HG03469 (cell line): ENCODE data around the gene OTOP1.
"Not testable (repeated sequence)": the region's sequence is repeated elsewhere in the genome, so short reads cannot be mapped to it uniquely, and the experiment has no call there.

Source experiments
- ATAC-seq: cut with Tn5 transposase; IDR thresholded peaks from one replicate; pipeline ENCODE4 v1.9.1; 2021; ENCODE audit warnings: mild to moderate bottlenecking, moderate library complexity, moderate number of reproducible peaks; ENCODE audit not compliant: unreplicated experiment

OTOP1 gene

DNA sequence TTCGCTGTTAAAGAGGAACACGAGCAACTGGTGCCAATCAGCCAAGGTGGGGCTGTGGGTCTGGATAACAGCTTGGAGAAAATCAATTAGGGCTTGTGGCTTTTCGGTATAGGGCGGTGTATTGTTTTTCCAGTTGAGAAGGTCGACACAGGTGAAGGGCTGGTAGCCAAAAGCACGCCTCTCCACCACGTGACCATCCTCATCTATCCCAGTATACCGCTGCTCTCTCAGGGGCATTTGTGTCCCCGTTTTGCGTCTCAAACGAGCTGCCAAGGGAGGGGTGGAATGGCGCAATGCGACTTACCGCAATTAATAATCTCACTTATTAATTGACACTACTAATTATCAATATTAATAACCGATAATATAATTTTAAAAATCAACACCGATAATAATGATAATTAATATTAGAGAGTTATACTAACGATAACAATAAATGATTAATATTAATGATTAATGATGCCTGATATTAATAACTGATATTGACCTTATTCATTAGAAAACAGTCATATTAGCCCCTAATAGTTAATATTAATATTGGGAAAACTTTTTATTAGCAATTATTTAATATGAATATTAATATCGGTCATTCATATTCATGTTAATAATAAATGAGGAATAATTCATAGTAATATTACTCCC is 62.1 kb downstream of the OTOP1 start:
- not testable (repeated sequence) for ATAC-seq

DNA sequence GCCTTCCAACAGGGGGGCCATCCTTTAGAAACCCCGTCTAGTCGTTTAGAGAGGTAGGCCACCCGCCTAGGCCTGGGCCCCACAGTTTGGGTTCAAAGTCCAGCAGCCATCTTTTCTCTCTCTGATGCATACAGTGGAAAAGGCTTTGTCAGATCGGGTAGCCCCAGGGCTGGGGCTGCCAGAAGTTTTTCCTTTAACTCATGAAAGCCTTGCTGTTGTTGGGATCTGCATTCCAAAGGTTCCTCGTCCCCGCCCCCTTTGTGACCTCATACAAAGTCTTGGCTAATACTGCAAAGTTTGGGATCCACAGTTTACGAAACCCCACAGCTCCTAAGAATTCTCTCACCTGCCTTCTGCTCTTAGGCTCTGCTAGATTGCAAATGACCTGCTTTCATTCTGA is 64.5 kb downstream of the OTOP1 start:
- not testable (repeated sequence) for ATAC-seq

DNA sequence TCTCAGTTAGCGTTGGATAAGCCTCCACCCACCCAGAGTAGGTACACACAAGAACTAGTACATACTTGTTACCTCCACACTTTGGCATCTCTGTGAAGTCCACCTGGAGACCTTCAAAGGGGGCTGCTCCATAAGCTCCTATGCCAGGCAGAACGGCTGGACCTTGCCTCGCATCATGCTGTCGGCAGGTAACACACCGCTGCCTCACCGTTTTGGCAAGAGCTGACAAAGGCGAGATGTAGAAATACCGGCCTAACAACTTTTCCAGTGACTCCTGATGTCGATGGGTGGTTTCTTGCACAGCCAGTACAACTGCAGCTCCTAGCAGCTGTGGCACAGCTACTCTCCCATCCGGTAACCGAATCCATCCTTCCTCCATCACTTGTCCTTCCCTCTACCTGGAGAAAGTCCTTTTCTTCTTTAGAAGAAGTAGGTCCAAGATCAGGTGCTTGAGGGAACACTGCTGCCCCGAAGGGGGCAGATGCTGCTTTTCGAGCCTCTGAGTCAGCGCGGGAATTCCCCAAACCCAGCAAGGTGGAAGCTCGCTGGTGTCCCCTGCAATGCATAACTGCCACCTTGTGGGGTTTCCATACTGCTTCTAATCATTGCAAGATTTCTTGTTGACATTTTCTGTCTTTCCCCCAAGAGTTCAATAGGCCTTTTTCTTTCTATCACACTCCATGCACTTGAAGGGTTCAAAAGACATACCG is 65.6 kb downstream of the OTOP1 start:
- ATAC-seq: not testable (repeated sequence)

DNA sequence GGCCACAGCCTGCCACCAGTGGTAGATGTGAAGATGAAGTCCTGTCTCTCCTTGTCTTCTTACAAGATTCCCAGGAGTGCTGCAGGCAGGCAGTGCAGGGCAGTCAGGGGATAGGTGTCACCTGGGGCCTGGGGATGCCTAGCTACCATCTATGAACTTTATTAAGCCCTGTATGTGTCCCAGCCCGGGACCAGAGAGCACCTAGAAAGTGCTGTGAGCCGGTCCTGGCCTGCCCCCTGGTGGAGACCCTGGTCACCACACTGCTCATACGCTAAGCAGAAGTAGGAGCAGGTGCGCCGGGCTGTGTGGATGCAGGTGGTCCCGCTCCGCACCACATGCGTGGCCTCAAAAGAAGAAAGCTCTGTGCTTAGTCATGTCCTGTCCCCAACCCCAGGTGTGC is 81.1 kb downstream of the OTOP1 start:
- not testable (repeated sequence) for ATAC-seq

DNA sequence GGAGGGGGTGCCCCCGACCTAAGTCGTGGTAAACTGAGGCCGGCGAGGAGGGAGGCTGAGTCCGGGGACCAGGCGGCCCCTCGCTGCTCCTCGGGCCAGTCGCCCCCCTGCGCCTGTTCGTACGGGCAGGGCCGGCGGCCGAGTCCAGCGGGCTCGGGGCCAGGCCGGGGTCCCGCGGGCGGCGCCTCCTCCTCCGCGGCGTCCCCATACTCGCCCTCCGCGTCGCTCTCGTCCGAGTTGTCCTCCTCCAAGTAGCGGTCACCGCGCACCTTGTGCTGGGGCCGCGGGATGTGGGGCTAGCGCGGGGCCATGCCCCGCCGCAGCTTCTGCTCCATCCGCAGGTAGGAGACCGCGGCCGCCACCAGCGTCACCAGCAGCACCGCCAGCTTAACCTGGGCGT is 83.4 kb downstream of the OTOP1 start:
- not testable (repeated sequence) for ATAC-seq

DNA sequence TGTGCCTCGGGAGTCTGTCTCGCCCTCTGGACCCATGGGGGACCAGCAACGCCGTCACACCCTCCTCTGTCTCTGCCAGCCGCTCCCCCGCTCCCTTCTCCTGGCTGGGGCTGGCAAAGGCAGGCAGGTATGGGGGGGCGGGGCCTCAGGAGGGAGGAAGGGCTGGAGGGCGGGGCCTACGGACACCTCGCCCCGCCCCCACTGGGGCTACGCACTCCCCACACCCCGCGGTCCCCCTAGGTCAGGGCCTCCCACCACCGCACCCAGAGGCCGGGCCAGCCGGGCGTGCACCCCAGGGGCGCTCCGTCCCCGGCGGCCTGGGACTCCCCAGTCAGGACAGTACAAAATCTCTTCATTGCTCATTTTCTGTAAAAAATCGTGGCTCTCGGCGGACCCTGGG is 84.0 kb downstream of the OTOP1 start:
- not testable (repeated sequence) for ATAC-seq

DNA sequence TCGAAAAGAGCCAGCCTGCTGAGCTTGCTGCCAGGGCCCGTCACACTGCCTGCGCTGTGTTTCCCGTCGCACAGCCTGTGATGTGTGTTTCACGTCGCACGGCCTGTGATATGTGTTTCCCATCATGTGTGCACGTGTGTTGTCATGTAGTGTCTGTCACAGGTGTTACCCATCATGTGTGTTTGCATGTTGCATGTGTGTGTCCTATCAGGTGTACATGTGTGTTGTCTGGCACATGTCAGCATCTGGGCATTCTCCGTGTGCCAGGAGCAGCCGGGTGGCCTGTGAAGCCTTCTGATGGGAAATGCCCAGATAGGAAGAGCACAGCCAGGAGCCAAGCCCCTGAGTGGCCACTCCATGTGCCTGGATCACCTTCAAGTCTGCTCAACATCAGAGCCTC is 85.5 kb downstream of the OTOP1 start:
- ATAC-seq: not testable (repeated sequence)
